NCI-H748 (cell line): Measurements from ENCODE around the gene CPSF4.
"Not testable (repeated sequence)": the region's sequence is repeated elsewhere in the genome, so short reads cannot be mapped to it uniquely, and the experiment has no call there.

Experiments used
- DNase-seq: peaks from one replicate; lab custom pipeline; 2025; ENCODE audit not compliant: unreplicated experiment; lab: John Stamatoyannopoulos, UW

CPSF4 gene

DNA sequence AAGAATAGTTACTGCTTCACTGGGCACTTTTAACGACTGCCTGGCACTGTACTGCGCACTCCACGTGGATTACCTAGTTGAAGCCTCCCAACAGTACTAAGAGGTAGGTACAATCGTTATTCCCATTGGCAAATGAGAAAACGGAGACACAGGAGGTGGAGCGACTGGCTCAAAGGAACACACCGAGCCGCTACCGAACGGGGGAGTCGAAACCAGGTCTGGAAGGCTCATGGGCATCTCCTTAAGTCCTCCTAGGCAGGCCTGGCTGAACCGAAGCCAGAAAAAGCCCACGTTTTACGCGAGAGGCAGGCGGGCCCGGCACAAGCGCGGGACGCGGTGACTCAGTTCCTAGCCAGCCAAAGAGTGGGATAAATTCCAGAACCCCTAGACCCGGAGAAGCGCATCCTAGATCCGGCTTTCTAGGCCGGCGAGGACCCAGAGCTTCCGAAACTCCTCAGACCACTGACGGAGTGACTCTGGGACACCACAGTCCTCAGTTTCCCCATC, 30.8 kb upstream of the CPSF4 start:
- peak; percentile 36 for DNase-seq

DNA sequence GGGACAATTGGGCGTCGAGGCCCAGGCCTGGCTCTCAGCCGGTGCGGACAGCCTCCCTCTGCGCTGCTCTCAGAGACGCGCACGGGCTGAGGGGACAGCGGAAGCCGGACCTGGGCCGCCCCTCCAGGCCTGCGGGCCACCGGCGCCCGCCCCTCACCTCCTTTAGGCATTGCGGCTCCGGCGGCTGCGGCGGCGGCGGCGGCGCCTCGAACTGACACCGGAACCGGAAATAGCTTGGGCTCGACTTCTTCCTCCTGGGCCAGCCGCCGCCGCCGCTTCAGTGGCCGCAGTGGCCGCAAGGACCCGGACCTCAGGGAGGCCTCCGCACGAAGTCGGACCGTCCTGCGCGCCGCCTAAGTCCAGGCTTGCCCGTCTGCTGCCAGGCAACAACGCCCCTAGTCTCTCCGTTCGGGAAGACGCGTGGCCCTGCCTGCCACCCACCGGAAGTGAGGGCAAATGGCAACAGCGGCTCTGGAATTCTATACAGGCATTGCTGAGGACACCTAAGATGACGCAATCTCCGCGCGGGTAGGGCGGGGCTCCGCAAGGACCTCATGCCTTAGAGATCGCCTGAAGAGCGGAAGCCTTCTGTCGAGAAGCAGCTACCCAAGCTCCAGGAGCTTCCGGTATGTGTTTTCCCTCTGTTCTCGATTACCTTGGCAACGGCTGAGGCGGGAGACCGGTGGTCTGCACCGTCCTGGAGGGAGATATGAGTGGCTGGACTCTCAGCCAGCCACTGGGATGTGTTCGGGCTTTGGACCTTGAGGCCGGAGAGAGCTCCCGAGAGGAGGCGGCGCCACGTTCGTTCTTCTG, 30.2 kb upstream of the CPSF4 start, which contains the start of the genes BUD31 and PDAP1:
BUD31 (plus strand) TSS at position 591 of the 813 bp plus-strand sequence. CDS start 2,124 bp downstream, outside the sequence.
PDAP1 (minus strand) TSS at position 219 of the 813 bp plus-strand sequence; CDS start at position 170, 49 bp downstream.
- DNase-seq, result peak; percentile 96

DNA sequence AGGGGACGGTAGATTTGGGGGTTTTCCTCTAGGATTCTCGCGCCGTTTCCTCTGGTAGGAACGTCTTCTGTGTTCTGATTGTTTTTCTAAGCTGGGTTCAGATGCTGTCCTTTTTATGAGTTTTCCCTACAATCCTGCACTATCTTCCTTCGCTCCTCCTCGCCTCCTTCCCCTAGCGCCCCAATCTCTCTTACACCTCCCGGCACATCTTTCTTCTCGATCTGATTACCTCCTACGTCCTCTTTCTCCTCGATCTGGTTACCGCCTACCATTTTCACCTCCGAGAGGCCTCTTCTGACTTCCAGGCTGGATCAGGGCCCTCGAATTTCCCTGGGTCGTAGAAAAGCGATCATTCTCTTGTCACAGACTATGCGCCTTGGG, 29.6 kb upstream of the CPSF4 start:
- DNase-seq, result peak; percentile 23

DNA sequence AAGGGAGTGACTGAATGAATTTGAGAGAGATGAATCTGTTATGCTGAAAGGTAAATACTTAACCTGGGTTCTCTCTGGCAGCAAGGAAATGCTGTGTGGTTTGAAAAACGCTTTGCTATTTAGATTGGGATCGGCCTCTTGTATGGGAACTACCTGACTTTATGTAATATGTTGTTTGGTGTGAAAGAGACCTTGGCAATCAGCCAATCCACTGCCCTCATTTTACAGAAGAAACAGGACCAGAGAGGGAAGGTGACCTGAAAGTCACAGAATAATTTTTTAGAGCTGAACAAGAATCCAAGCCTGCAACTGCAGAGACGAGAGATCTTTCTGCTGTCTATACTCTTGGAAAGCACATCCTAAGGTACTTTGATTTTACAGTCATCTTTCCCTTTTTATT, 28.9 kb upstream of the CPSF4 start:
- DNase-seq, result peak; percentile 22

DNA sequence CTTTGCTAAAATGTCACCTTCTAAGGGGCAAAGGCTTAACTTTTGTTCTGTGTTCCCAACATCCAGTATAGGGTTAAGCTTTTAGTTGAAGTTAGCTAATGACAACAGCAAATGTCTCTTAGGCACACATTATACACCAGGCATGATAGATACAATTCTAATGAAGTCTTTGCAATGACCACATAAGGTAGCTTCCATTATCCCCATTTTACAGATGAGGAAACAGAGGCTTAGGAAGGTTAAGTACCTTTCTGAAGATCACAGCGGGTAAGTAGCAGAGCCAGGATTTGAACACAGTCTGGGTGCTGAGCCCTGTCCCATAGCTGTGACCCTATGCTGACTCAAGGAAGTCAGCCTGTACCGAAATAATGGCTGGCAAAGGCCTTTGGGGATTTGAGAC, 28.1 kb upstream of the CPSF4 start:
- DNase-seq, result no peak

DNA sequence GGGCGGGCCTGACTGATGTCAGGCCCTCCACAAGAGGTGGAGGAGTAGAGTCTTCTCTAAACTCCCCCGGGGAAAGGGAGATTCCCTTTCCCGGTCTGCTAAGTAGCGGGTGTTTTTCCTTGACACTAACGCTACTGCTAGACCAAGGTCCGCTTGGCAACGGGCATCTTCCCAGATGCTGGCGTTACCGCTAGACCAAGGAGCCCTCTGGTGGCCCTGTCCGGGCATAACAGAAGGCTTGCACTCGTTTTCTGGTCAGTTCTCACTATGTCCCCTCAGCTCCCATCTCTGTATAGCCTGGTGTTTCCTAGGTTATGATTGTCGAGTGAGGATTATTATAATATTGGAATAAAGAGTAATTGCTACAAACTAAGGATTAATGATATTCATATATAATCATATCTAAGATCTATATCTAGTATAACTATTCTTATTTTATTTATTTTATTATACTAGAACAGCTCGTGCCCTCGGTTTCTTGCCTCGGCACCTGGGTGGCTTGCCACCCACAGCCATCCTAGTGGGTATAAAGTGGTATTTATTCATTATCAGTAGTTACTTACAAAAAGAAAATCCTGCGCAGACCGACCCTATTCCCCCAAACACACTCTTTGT, 23.1 kb upstream of the CPSF4 start:
- DNase-seq, result peak; percentile 54

DNA sequence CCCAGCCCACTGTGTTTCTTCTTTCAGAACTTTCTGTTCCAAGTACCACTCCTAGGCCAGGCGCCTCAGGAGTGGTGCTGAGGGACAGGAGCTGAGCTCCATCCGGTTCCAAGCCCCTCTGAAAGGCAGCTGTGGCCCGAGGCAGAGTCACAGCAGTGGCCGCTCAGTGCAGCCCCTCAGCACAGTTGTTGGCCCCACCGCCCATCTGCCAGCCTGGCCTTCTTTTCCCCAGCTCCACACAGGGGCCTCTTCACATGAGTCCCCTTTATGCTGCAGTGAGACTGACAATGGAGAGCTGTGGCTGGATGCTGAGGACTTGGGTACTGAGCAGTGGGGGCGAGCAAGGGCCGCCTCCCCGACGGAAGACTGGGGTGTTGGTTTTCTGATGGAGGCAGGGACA, 20.5 kb upstream of the CPSF4 start:
- DNase-seq, result no peak

DNA sequence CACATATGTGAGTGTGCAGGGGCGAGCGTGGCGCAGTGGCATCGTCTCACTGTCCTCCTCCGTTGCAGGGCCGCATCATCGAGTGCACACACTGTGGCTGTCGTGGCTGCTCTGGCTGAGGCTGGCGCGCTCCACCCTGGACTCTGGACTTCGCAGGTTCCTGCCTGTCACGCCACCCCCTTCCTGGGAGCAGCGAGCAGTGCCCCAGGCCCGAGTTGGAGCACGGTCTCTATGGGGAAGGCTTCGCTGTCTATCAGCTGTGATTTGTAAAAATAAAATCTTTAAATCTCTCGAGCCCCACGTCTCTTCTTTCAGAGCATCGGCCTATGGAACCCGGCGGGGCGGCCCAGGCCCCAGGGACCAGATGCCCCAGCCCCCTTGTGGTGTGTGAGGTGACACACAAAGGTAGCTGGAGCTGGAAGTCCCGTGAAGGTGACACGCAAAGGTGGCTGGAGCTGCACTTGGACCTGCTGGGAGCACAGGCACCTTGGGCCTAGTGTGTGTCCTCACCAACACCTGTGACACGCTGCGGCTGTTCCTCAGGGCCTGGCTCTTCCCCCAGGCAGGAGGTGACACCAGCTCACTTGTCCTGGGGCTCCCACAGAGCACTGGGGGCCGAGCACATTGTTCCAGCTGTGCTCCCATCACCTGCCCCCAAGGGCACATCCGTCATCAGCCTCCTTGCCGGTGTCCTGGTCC, 19.3 kb upstream of the CPSF4 start:
- no peak for DNase-seq

DNA sequence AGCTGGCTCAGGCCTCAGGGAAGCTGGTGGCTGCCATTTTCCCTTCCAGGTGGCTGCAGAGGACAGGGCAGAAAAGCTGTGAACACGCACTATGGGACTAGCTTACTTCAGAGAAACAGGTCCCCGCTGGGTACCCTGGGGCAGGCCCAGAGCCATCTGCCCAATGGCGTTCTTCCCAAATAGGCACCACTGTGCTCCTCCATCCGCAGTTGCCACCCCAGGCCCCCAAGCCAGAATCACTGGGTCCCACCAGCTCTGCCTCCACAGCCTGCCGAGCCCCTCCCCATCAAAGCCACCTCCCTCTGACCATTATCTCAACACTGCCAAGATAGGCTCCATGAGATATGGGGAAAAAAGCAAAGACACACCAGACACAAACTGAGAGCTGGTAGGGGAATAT, 18.5 kb upstream of the CPSF4 start:
- no peak for DNase-seq

DNA sequence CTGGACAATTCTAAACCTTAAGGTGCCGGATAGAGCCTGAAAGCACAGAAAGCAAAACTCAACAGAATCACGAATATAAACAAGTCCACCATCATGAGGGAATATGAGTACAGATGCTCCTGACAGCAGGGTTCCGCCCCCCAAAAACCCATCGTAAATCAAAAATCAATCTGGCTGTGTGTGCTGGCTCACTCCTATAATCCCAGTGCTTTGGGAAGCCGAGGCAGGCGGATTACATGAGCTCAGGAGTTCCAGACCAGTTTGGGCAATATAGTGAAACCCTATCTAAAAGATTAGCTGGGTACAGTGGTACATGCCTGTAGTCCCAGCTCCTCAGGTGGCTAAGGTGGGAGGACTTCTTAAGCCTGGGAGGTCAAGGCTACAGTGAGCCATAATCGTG, 17.8 kb upstream of the CPSF4 start:
- DNase-seq, result no peak

DNA sequence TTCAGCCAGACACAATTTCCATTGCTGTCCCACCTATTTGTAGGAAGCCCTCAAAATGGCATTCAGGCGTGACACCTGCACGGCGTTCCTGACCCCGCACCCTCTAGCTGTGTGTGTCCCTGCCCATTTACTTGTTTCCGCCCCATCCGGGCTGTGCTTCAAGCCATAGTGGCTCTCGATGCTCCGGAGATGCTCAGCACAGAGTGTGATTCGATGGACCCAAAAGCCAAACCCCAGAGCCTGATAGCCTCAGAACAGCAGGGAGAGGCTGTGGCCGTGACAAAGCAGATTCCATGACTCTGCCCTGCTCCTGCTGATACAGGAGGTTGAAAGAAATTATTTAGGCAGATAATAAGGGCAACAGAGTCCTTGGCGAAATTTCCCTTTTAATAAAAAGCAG, 16.6 kb upstream of the CPSF4 start:
- peak; percentile 92 for DNase-seq

DNA sequence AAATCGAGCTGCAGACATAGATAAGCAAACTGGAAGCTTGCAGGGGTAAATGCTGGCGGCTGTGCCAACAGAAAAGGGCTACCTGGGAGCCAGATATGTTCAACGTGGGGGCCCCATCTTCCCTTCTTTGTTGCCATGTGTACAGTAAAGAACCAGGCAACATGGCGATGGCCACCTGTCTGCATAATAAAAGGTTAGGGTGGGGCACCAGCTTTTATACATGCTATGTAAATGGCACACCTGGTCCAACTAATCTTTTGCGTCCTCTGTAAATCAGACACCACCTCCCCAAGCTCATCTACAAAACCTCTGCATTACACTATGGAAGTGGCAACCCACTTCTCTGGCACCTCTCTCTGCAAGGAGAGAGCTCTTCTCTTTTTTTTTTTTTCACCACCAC, 16.1 kb upstream of the CPSF4 start:
- peak; percentile 95 for DNase-seq

DNA sequence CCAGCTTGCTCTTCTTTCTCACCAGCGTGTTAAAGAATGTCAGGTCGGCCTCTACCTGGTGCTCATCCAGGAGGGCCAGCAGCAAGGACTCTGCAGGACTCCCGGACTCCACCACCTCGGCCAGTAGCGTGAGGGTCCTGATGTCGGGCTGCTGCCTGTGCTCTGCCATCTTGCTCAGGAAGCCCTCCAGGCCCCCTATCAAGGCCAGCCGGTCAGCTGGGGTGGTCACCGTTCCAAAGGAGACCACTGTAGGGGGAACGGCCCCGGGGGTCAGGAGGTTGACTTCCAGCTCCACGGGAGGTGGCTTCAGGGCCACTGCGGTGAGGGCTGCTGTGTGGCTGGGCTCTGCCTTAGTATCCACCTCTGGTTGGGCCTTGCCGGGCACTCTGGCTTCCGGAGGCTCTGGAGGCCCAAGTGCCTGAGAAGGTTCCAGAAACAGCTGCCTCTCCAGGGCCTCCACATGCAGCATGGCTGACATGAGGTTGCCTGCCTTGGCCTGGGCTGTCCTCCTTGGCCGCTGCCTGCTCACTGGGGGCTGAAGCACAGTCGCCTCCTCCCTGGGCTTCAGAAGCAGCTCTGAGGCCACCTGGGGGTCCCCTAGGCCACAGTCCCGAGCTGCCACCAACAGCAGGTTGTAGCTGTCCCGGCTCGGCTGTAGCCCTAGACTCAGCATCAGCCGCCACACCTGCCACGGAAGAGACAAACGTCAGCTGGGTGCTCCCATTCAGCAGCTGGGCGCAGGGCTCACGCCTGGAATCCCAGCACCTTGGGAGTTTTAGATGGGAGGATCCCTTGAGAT, 13.6 kb upstream of the CPSF4 start:
- no peak for DNase-seq

DNA sequence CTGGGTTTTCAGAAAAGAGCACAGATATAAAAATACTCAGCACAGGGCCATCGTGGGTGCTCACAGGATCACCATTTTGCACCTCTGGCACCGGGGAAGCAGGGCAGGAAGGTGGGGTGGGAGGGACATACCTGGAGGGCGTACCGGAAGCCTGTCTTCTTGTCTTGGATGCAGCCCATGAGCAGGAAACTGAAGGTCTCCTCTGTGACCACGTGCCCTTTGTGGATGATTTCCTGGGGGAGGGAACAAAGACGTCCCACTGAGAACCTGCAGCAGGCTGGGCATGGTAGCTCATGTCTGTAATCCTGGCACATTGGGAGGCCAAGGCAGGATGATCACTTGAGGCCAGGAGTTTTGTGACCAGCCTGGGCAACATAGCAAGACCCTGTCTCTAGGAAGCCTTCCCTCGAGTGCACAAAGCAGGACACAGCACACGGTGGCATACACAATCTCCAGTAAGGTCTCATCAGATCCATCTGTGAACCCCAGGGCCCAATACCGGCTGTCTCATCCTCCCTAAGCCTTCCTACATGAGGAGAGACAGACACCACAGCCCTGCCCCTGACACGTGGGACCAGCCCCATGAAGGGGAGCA, 9.7 kb upstream of the CPSF4 start:
- DNase-seq, result no peak

DNA sequence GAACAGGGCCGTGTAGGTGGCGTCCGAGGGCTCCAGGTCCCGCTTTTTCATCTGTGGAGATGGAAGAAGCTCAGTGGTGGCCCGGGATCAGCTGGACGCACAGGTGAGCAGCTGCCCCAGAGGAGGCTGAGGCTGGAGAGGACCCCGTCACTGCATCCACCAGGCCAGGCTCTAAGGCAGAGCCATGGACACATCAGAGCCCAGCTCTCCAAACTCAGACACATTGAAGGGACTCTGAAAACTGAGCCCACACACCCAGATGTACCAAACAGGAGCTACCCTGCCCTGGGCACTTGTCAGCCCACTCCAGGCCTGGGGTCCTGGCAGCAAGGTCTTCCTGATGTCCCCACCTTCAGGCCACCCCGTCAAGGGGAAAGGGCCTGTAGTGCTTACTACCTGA, 9.0 kb upstream of the CPSF4 start:
- no peak for DNase-seq

DNA sequence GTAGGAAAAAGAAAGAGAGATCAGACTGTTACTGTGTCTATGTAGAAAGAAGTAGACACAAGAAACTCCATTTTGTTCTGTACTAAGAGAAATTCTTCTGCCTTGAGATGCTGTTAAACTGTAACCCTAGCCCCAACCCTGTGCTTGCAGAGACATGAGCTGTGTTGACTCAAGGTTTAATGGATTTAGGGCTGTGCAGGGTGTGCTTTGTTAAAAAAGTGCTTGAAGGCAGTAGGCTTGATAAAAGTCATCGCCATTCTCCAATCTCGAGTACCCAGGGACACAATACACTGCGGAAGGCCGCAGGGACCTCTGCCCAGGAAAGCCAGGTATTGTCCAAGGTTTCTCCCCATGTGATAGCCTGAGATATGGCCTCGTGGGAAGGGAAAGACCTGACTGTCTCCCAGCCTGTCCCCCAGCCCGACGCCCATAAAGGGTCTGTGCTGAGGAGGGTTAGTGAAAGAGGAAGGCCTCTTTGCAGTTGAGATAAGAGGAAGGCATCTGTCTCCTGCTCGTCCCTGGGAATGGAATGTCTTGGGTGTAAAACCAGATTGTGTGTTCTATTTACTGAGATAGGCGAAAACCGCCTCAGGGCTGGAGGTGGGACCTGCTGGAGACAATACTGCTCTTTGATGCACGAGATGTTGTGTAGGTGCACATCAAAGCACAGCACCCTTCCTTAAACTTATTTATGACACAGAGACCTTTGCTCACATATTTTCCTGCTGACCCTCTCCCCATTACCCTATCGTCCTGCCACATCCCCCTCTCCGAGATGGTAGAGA, 6.8 kb upstream of the CPSF4 start:
- DNase-seq, result not testable (repeated sequence)

DNA sequence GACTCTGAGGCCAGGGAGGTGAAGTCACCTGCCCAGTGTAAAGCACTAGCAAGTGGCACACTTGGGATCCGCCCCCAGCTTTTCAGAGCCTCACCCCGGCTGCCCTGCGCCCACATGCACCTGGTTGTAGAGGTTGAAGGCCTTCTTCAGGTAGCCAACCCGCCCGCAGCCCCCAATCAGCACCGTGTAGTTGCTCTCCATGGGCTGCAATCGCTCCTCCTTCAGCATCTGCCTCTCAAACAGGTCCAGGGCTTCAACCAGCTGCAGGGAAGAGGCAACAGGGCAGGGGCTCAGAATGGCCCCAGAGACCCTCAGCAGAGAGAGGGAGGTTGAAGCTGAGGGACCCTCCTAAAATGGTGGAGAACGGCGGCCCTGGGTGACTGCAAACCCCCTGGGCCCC, 5.6 kb upstream of the CPSF4 start:
- no peak for DNase-seq

DNA sequence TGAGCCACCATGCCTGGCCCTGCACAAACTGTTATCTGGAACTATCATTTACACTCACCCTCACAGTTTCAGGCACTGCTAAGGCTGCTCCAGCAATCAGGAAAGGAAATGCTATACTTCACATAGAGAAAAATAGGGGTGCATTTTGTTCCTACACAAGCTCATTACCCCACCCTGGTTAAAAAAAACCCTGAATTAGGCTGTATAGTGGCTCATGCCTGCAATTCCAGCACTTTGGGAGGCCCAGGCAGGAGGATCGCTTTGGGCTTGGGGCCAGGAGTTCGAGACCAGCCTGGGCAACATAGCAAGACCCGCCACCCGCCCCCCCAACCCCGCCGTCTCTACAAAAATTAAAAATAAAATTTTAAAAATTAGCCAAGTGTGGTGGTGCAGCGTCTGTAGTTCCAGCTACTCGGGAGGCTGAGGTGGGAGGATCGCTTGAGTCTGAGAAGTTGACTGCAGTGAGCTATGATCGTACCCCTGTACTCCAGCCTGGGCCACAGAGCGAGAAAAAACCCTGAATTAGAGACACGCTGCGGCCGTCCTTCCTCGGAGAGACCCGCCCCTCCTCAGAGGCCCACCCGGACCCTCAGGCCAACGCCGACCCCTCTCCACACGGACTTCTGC, 684 bp upstream of the CPSF4 start:
- peak; percentile 38 for DNase-seq

DNA sequence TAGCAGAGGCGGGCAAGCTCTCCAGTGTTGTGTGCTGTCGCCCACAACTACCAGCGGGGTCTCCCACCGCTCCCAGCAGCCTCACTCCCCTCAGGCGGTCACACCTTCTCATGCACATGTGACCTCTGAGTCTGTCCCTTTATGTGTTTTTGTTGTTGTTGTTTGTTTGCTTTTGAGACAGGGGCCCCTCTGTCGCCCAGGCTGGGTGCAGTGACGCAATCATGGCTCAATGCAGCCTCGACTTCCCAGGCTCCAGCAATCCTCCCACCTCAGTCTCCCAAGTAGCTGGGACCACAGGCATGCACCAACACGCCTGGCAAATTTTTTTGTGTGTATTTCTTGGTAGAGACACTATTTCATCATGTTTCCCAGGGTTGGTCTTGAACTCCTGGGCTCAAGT, 1.5 kb downstream of the CPSF4 start:
- no peak for DNase-seq
